Mesenteric fat pad (tissue), 1 donor: ENCODE data around the gene SGF29. TPM values are rescaled to one million over a fixed set of nuclear protein-coding genes. Genes with fewer than 3 reads are reported as not detected.
"Not testable (repeated sequence)": the region's sequence is repeated elsewhere in the genome, so short reads cannot be mapped to it uniquely, and the experiment has no call there.

Experiments used
- DNase-seq: peaks from one replicate; pipeline ENCODE4 v3.0.0-alpha.2; 2020; ENCODE audit warnings: low spot score
- total RNA-seq: library from RNA; stranded (reverse); fragmentation: NEBNext Ultra II Directional; extraction: Animal tissue kit (Norgen Biotek cat#: 25700); gene quantifications from one replicate; pipeline ENCODE4 v1.2.1, GENCODE V29; 2021
- donor health status: DM: yes; HTN: yes; CAD: no.

The SGF29 gene
- total RNA-seq, 1 donor from 2014 or later: 16.6 TPM

DNA sequence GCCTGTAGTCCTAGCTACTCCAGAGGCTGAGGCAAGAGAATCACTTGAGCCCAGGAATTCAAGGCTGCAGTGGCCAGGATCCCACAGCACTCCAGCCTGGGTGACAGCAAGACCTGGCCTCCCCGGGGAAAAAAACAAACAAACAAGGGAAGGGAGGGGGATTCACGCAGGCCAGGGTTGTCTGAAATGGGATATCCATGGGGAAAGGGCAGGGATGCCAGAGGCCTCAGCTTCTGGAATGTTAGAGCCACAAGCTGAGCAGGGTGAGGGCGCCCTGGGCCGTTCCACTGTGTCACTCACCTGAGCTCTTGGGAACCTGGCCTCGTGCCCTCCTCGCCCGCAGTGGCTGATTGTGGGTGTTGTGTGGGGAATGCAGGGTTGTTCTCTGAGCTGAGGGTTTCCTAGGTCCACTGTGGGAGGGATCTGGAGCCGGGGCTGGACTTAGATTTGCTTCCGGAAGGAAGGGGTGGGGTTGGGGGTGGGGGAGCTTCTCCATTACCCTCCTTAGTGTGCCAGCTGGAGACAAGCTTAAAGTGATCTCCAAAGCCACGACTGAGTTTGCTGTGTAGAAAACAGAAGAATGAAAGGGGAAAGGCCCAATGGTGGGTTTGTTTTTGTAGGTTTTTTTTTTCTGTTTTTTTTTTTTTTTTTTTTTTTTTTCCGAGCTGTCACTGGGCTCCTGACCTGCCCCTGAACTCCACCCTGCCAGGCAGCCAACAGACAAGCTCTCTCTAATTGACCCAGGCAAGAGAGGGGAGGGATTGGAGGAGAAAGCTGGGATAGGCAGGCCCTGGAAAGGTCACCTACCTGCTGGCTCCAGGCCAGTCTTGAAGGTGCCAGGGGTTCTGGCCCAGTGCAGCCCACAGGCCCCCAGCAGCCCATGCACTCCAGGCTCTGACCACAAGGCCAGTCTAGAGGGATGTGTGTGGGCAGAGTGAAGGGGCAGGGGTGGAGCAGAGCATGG lies 56.2 kb downstream of the SGF29 start, which contains the start of gene SULT1A1:
SULT1A1 (minus strand) TSS at position 414 of the 964 bp plus-strand sequence. CDS start 1,189 bp downstream, outside the sequence.
- DNase-seq: peak; percentile 90

DNA sequence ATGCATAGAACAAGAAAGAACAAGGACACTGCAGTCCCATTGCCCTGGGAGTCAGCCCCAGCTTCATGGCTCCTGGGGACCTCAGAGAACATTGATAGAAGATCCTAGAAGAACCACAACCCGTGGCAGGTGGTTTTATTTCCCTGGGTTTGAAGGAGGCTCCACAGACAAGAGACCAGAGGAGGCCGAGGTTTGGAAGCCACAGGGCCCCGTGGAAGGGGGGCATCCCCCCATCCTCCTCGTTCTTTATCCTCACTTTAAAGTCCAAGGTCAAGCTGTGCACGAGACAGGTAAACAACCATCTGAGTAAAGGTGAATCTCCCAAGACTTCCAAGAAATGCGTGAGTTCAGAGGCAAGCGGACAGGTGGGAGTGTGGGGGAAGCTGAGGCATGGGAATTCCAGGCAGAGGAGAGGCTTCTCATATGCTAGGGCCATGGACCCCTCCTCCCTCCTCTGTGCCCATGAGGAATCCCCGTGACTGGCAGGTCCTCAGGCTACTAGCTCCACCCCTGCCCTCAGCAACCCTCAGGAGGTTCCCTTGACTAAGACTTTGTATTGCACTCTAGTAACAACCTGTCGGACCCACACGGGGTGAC lies 57.0 kb downstream of the SGF29 start:
- DNase-seq: peak; percentile 41

DNA sequence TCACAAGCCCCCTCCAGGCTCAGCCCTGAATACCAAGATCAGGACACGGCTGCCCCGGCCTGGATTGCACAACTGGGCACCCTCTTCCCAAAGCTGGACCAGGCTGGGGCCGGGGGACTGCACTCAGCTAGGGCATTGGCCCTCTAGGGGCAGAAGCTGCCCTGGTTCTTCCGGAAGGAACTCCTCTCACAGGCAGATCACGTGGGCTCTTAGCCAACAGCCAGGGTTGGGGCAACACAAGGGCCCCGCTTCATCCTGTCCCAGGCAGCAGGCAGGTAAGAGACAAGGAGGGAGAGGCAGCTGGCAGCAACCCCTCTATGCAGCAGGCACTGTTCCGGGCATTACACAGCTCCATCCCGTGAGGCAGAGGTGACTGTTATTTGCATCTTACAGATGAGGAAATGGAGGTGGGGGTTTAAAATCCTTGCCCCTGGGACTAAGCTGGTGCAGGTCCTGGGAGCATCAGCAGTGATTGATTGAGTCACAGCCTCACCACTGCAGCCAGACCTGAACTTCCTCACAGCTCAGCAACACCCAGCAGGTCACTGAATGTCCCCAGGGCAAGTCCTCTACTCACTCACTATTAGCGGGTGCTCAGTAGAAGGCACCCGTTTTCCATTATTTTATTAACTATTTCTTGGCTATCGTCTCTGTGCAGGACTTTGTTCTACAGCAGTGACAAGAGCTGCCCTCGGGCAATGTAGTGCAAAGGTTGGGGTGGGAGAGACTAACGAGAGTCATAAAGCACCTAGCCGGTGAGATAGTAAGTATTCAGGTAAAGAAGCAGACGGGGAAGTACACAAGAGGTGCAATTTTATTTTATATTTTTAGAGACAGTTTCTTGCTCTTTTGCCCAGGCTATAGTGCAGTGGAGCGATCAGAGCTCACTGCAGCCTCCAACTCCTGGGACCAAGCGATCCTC lies 58.9 kb downstream of the SGF29 start:
- DNase-seq: not testable (repeated sequence)

DNA sequence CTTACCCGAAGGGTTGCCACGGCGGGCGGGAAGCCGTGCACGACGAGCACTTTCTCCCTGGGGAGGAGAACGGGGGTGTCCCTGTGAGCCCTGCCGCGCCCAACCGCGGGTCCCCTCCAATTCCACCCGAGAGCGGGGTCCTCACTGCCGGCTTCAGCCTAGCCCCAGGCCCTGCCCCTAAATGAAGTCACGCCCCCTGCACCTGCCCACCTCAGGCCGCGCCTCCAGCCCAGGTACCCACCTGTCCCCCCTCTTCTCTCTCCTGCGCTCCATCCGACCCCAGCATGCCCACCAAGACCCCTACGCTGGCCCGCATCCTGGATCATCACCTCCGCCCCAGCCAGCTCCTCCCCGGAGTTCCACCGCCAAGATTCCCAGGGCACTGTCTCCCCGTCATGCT lies 60.2 kb downstream of the SGF29 start:
- DNase-seq: peak; percentile 59

DNA sequence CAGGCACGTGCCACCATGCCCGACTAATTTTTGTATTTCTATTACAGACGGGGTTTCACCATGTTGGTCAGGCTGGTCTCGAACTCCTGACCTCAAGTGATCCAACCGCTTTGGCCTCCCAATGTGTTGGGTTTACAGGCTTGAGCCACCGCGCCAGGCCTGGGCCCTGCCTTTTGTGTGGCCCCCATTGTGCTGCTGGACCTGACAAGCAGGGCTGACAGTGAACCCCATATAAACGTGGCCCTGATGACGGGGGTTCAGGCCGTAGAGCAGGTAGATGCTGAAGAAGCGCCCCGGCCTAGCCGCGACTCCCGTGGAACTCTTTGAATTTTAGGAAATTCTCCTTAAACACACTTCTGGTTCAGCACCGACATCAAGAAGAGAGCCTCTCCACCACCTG lies 60.8 kb downstream of the SGF29 start:
- not testable (repeated sequence) for DNase-seq

DNA sequence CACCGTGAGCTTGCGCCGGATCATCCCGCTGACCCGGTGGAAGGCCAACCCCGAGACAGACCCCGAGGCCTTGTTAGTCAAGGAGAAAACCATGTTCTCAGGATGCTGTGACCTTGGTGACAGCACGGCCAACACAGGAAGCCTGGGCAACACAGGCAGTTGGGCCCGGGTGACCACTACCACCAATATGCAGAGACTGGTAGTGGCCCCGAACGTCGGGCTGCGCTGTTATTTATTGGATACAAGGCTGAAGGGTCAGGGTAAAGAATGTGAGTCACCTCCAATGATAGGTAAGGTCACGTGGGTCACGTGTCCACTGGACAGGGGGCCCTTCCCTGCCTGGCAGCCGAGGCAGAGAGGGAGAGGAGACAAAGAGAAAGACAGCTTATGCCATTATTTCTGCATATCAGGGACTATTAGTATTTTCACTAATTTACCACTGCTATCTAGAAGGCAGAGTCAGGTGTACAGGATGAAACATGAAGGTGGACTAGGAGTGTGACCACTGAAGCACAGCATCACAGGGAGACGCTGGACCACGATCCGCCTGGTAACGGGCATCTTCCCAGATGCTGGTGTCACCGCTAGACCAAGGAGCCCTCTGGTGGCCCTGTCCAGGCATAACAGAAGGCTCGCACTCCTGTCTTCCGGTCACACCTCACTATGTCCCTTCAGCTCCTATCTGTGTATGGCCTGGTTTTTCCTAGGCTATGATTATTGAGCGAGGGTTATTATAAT lies 61.9 kb downstream of the SGF29 start:
- DNase-seq: peak; percentile 81

DNA sequence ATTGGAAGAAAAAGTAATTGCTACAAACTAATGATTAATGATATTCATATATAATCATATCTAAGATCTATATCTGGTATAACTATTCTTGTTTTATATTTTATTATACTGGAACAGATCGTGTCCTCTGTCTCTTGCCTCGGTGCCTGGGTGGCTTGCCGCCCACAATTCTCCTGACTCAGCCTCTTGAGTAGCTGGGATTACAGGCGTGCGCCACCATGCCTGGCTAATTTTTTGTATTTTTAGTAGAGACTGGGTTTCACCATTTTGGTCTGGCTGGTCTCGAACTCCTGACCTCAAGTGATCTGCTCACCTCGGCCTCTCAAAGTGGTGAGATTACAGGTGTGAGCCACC lies 62.5 kb downstream of the SGF29 start:
- peak; percentile 33 for DNase-seq

DNA sequence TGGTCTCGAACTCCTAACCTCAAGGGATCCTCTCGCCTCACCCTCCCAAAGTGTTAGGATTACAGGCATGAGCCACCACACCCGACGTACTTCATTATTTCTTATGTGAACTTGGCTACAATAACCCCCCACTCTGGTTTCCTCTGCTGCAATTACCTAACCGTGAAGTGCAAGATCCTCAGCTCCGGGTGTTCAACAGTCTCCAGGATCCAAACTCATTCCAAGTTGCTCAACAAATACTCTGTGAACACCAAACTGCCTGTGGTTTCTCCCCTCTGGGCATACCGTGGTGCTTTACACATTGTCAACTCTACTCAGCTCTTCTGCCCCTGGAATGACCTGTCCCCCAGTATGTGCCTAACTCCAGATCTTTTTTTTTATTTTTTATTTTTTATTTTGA lies 62.9 kb downstream of the SGF29 start:
- no peak for DNase-seq

DNA sequence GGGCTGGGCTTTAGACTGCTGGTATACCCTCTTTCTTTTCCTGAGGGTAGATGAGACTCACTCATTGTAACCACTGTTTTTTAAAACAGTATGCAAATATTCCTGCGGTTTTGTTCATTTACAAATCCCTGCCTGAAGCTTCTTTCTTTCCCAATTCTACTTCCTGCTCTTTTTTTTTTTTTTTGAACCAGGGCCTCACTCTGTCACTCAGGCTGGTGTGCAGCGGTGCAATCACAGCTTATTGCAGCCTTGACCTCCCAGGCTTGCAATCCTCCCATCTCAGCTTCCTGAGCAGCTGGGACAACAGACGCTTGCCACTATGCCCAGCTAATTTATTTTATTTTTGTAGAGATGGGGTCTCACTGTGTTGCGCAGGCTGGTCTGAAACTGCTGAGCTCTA lies 64.2 kb downstream of the SGF29 start:
- no peak for DNase-seq

DNA sequence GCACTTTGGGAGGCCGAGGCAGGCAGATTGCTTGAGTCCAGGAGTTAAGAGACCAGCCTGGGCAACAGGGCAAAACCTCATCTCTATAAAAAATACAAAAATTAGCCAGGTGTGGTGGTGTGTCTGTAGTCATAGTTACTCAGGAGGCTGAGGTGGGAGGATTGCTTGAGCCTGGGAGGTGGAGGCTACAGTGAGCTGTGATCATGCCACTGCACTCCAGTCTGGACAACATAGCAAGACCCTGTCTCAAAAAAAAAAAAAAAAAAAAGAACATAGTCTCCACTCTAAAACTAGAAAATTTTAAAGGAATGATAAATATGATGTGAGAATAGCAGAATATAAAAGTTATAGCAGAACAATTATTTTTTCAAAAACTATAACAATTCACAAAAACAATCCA lies 66.6 kb downstream of the SGF29 start:
- not testable (repeated sequence) for DNase-seq

DNA sequence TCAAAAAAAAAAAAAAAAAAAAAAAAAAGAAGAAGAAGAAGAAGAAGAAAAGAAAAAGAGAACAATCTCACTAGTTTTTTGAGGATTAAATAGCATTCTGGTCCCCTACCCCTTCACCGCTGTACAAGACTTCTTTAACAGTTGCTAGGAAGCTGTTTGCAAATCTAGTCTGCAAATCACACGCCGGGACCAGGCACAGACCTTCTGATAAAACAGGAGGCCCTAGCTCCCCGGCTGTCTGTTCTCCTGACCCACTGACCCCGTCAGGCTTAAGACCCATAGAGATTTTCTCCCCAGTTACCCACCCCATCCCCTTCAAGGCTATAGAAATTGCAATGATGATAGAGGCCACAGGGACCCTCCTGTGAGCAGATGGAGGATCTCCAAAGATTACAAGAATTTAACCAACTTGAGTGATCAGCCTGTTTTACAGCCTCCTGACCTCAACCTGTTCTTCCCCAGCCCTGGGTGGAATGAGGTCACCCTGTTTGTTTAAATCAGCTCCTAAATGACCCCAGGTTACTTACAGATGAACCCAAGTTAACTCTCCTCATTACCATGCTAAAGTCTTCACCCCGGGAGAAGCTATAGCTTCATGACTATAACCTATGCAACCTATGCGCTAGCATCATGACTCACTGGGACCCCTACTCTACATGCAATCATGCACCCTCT lies 67.9 kb downstream of the SGF29 start:
- DNase-seq: no peak

DNA sequence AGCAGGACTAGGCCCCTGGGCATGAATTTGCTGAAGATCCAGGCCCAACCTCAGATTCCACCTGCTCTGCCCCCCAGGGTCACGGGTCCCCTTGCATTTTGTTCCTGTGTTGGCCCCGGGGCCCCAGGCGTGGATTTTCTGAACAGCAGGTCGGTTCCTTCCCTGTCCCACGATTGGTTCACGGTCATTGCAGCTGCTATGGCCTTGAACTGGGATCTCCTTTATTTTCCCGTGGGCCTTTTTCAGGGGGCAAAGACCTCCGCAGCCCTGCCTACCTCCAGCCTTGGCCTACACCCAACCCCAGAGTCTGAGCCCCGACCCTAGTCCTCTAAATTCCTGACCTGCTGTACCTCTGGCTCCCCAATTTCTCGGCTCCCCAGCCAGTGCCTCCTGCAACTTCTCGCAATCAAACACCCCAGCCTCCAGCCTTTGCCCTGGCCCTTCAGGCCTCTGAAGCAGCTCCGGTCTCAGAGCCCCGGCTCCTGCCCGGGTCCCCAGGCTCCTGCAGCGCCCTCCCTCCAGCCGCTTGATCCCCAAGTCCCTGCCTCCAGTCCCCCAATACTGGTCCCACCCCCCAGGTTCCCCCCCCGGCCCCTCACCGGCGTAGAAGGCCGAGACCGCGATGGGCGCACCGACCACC lies 68.9 kb downstream of the SGF29 start:
- not testable (repeated sequence) for DNase-seq

DNA sequence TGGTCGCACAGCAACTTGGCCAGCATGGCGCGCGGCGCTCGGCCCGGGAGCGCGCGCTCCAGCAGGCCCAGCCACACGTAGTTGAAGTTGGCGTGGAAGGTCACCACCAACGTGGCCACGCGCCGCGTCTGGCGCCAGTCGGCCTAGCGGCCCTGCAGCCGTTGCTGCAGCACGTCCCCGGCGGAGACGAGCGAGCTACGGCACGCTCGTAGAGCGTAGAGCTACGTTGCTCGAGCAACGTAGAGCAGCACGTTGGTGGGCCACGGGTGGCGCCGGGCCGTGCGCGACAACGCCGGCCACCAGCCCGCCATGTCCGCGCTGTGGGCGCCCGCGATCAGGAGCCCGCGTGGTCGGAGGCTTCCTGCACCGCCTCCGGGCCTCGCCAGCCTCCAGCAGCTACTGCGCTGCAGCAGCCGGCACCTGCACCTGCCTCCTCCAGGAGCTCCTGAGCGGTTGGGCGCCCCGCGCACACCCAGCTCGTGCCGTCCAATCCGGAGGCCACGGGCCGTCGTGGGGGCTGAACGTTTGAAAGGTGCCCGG lies 69.5 kb downstream of the SGF29 start:
- no peak for DNase-seq

DNA sequence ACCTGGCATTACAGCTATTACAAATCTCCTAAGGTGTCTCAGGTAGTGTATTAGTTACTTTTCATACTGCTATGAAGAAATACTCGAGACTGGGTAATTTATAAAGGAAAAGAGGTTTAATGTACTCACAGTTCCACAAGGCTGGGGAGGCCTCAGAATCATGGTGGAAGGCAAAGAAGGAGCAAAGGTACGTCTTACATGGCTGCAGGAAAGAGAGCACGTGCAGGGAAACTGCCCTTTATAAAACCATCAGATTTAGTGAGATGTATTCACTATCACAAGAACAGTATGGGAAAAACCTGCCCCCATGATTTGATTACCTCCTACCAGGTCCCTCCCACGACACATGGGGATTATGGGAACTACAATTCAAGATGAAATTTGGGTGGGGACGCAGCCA lies 77.2 kb downstream of the SGF29 start:
- not testable (repeated sequence) for DNase-seq

DNA sequence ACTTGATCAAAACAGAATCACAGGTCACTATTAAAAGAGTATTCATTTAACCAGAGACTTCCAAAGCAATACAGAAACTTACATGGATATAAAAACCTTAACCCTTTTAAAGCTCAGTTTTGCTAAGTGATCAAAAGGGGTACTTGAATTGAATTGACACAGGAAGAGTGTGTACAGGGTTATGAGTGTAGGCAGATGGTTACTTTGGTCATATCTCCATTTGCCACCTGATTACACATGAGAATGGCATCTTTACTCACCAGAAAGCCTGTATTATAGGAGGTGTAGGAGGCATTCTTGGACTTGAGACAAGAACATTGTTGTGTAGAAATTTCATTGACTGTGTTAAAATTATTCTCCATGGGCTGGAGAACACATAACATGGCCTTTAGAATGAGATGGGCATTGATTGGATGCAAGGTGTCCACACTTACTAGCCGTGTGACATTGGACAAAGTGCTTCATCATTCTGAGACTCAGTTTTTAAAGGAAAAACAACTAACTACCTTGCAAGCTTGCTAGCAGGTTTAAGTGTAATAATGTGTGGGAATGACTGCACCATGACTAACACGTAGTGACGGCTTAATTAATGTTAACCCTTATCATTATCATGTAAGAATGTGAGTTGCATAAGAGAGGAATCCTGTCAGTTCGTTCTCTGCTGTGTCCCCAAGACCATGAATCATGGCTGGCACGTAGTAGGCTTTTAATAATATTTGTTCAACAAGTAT lies 82.5 kb downstream of the SGF29 start:
- DNase-seq: not testable (repeated sequence)

DNA sequence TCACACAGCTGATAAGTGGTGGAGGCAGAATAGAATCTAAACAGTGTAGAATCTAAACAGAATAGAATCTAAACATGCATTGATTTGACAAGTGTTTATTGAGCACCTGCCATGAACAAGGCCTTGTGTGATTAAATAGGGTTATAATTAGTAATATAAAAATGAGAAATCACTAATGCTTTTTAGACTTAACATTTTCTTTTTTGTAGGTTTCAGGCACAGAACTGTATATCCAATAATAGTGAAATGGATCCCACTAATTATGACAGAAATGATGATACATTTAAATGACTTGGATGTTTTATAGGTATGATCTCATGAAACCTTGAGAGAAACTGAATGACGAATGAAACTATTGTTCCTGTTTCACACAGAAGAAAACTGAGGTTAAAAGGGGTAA lies 84.0 kb downstream of the SGF29 start, which contains the start of gene NPIPB8:
NPIPB8 (plus strand) TSS at position 301 of the 400 bp plus-strand sequence. CDS start 296 bp downstream, outside the sequence.
- DNase-seq: not testable (repeated sequence)

DNA sequence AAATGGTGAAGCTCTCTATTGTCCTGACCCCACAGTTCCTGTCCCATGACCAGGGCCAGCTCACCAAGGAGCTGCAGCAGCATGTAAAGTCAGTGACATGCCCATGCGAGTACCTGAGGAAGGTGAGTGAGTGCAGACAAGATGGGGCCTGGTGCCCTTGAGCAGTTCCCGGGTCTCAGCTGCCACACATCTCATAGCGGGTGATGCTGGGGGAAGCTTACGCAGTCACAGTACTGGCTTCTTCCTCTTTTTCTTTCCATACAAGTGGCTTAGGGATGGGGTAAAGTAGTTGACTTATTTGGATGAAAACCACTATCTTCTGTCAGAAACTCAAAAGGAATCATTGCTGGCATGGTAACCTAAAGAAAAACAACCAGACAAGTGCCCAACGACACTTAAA lies 84.6 kb downstream of the SGF29 start:
- not testable (repeated sequence) for DNase-seq

DNA sequence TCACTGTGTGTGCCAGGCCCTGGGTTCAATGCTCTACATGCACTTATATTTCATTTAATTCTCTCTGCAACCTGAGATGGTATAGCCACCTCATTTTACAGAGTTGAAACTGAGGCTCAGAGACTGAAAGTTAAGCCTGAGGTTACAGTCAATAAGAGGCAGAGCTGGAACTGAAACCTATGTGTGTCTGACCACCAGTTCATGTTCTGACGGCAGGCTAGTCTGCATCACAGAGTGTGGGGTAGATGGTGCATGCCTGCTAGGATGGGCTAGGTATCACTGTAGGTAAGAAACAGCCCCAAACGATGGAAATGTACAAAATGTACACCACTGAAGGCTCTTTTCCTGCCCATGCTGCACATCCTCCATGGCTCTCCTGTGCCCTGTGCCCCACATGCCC lies 86.2 kb downstream of the SGF29 start:
- not testable (repeated sequence) for DNase-seq
